ENCODE measurements around the gene CYP4F8. TPM values are rescaled to one million over a fixed set of nuclear protein-coding genes. Genes with fewer than 3 reads are reported as not detected.
"Not testable (repeated sequence)": the region's sequence is repeated elsewhere in the genome, so short reads cannot be mapped to it uniquely, and the experiment has no call there.

CYP4F8 gene, protein sequence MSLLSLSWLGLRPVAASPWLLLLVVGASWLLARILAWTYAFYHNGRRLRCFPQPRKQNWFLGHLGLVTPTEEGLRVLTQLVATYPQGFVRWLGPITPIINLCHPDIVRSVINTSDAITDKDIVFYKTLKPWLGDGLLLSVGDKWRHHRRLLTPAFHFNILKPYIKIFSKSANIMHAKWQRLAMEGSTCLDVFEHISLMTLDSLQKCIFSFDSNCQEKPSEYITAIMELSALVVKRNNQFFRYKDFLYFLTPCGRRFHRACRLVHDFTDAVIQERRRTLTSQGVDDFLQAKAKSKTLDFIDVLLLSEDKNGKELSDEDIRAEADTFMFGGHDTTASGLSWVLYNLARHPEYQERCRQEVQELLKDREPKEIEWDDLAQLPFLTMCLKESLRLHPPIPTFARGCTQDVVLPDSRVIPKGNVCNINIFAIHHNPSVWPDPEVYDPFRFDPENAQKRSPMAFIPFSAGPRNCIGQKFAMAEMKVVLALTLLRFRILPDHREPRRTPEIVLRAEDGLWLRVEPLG
- under 1 TPM in 1 of 3 donors, not detected in 2; 0.04 TPM for polyA plus RNA-seq (ENCODE audit: insufficient read length in 3 of 3)

DNA sequence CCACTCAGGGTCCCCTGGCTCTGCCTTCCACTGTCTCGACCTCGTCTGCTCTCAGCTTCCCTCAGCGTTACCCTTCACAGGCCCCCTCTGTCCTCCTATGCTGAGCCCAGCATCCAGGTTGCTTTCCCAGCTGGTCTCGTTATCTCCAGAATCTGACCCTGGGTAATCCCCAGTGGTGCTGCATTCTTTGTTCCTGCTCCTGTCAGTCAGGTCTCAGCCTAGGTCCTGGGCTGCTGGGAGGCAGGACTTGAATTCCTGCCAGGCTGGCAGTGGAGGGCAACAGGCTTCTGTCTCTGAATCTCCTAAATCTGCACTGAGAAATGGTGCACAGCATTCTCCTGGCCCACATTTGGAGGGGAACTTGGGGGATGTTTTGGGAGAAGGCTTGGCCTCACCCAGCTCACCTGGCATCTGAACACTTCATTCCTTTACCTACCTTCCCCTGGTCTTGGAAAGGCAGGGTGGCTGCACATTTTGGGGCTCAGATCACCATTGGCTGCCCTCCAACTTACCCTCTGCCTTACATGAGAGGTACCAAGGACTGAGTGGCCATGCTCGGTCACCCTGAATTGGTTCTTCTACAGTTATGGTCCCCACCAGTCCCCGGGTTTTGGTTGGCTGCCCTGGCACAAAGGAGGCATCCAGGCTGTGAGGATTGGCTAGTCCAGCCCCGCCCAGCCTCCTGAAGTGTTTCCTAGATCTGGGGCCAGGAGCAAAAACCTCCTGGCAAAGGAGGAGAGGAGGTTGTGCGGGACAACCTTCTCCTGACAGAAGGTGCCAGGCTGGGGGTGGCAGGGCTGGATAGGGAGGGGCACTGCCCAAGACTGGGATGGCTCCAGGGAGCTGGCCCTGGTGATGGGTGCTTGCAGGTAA lies at the start of gene CYP4F8:
Gene CYP4F8 (plus strand): TSS at position 712 of the 873 bp plus-strand sequence. CDS start 399 bp downstream, outside the sequence.
- DNase-seq (ENCODE audit: low read depth in 3 of 3, low spot score in 2 of 3), result no peak

DNA sequence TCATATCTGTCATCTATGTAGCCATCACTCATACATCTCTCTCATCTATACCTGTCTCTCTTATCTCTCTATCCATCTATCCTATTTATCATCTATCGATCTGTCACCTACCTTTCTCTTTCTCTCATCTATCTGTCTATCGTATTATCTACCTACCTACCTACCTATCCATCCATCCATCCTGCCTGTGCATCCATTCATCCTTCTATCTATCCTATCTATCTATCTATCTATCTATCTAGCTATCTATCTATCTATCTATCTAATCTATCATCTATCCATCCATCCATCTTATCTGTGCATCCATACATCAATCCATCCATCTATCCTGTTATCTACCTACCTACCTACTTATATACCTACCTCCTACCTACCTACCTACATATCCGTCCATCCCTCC lies 44.6 kb upstream of the CYP4F8 start:
- DNase-seq (ENCODE audit: low read depth in 3 of 3, low spot score in 2 of 3), result no peak

DNA sequence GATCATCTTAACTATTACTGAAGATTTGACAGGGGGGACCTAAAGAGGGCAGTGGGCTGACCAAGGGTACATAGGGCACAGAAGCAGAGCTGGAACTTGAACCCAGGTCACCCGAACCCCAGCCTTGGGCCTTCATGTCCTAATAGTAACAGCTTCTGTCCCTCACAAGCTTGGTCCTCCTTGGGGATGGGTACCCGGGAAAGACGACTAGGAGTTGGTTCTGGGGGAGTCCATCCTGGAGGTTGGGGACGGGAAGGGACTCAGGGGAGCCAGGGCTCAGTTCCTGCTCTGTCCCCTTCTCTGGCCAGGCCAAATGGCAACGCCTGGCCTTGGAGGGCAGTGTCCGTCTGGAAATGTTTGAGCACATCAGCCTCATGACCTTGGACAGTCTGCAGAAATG lies 39.6 kb upstream of the CYP4F8 start:
- DNase-seq (ENCODE audit: low read depth in 3 of 3, low spot score in 2 of 3), result no peak

DNA sequence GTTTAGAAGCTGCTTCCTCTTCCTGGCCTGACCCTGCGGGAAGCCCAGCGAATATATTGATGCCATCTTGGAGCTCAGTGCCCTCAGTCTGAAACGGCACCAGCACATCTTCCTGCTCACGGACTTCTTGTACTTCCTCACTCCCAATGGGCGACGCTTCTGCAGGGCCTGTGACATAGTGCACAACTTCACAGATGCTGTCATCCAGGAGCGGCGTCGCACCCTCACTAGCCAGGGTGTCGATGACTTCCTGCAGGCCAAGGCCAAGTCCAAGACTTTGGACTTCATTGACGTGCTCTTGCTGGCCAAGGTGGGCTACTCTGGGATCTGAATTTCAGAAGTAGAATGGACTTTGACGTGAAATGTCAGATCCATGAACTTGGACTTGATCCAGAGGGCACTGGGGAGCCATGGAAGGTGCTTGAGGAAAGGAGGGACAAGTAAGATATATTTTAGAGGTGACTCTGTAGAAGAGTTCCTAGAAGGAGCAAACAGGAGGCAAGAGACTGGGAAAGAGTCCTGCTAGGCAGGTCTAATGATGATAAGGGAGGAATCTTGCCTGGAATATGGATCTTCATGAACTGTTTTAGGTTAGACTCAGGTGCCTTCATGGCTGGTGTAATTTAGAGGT lies 38.4 kb upstream of the CYP4F8 start:
- DNase-seq (ENCODE audit: low read depth in 3 of 3, low spot score in 2 of 3), result no peak

DNA sequence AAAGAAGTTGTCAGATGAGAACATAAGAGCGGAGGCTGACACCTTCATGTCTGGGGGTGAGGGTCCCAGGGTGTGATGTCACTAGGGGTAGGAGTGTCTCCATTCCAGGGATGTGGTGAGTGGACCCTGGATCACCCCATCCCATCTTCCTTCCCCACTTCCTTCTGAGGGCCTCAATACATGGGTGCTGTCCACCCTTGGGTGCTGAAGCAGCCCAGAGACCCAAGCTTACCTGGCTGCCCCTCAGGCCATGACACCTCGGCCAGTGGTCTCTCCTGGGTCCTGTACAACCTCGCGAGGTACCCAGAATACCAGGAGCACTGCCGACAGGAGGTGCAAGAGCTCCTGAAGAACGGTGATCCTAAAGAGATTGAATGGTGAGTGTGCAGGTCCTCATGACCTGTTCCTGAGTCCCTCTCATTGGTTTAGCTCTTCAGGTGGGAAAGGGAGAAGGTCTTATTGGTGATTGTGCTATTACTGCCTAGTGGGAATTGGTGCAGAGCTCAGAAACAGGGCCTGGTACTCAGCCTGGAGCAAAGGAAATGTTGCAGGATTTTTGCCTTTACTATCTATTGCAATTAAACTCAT lies 37.7 kb upstream of the CYP4F8 start:
- no peak for DNase-seq (ENCODE audit: low read depth in 3 of 3, low spot score in 2 of 3)

DNA sequence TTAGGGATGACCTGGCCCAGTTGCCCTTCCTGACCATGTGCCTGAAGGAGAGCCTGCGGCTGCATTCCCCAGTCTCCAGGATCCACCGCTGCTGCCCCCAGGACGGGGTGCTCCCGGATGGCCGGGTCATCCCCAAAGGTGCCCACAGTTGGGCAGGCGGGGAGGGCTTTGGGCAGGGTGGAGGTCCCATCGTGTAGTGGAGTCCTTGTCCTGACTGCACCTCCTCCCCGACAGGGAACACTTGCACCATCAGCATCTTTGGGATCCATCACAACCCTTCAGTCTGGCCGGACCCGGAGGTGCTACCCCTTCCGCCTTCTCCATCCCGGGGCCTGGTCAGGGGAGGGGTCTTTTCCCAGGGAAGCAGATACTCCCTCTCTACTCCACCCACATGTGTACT lies 31.7 kb upstream of the CYP4F8 start:
- no peak for DNase-seq (ENCODE audit: low read depth in 3 of 3, low spot score in 2 of 3)

DNA sequence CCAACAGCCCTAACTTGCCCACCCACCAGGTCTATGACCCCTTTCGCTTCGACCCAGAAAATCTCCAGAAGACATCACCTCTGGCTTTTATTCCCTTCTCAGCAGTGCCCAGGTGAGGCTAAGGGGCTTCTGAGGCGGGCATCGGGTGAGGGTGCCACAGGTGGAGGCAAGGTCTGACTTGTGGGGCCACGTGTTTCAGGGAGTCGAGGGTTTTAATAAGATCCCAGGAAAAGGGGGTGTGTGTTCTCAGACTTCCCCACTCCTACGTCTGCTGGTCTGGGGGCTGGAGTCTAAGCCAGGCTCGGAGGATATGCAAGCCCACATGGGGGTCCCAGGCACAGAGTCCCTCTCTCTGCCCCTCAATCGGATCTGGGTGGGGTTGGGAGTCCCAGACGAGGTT lies 30.9 kb upstream of the CYP4F8 start:
- no peak for DNase-seq (ENCODE audit: low read depth in 3 of 3, low spot score in 2 of 3)

DNA sequence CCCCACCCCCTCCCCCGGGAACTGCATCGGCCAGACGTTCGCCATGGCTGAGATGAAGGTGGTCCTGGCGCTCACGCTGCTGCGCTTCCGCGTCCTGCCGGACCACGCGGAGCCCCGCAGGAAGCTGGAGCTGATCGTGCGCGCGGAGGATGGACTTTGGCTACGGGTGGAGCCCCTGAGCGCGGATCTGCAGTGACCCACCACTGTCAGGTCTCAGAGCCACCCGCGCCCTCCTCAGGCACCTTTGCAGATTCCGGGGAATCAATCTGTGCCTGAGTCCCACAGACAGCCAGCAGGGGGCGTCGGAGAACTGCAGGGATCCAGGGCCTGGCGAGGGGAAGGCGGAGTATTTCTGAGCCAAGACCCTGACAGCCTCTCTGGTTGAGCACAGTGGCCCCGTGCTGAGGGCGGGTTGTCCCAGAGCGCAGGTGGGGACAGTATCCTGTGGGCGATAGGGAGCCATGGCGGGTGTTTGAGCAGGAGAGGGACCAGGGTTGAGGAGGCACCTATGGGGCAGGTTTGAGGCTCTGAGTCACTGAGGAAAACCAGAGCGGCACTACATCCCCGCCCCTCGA lies 30.4 kb upstream of the CYP4F8 start:
- DNase-seq (ENCODE audit: low read depth in 3 of 3, low spot score in 2 of 3), result peak; percentile 31 to 59 (median 42)

DNA sequence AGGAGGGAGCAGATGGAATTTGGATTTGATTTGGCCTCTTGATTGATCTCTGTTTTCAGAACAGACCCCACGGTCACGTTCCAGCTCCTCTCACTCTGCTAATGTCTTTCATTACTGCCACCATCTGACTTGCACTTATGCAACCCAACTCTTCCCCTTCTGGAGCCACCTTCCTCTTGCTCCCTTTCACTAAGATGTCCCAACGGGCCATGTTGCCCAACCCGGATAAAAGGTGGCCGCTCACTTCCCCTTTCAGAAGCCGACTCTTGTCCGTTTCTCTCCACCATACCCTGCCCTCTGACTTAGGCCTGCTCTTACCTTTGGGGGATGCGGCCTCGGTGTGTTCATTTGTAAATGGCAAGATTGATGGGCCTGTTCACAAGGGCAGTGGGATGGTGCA lies 27.4 kb upstream of the CYP4F8 start:
- DNase-seq (ENCODE audit: low read depth in 3 of 3, low spot score in 2 of 3), result no peak

DNA sequence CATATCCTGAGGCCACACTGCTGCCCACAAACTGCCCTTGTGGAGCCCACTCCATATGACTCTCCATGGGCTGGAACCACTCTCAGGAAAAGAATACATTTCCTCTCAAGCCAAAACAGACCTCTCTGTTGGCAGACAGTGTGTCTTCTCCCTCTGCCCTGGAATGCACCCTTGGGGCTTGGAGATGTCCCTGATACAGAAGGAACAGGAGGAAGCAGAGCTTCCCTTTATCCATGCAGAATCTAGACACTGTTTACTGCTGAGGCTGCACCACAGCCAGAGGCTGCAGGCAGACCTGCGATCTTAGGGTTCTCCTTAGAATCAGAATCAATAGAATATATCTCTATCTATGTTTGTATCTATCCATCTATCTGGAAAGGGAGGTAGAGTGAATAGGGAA lies 26.8 kb upstream of the CYP4F8 start:
- no peak for DNase-seq (ENCODE audit: low read depth in 3 of 3, low spot score in 2 of 3)

DNA sequence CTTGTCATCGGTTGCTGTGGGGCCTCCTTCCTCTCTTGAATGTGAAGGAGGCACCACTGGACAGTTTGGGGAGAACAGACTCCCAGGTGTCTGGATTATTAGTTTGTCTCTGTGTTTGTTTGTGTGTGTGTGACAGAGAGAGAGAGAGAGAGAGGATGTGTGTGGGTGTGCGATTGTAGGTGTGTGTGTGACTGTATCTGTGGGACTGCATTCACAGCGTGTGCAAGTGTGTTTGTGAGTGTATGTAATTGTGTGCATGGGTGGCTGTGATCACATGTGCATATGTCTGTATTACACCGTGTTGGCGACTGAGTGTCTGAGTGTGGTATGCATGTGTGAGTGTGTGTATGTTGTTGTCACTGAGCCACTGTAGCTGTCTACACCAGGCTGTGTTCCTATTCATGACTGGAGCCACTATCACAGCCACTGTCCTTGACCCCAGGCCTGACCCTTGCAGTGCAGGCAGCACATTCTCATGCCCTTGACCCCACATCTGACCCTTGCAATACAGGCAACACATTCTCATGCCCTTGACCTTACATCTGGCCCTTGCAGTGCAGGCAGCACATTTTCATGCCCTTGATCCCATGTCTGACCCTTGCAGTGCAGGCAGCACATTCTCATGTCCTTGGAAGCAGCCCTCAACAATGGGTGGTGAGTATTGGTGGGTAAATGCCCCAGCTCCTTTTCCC lies 25.1 kb upstream of the CYP4F8 start:
- DNase-seq (ENCODE audit: low read depth in 3 of 3, low spot score in 2 of 3), result no peak

DNA sequence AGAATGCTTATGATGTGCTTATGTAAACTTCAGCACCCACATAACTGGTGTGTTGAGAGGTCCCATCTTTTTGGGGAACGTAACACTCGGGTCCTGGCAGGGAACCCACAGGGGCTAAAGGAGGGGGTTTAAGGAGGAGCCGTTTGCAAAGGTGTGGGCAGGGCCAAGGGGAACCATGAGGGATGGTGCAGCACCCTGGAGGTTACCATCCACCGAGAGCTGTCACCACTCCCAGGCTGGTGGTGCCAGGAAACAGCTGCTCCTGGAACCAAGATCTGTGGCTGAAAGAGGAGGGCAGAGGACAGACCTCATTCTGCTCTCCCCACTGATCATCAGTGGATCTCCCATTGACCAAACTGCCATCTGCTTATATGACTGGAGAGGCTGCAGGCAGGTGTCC lies 23.2 kb upstream of the CYP4F8 start:
- no peak for DNase-seq (ENCODE audit: low read depth in 3 of 3, low spot score in 2 of 3)

DNA sequence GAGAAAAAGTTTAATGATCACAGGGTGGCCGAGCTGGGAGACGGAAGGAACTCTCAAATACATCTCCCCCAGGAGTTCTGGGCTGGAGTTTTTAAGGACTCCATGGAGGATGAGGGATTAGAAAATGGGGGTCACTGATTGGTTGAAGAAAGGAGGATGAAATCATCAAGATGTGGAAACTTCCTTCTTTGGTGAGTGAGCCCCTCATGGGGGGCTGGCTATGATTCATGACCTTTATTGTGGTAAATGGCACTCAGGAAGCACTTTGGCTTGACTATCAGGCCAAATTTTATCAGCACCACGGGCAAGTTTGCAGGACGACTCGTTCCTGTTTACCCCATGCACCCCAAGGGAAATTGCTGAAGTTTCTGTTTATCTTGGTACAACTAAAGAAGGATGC lies 22.5 kb upstream of the CYP4F8 start:
- DNase-seq (ENCODE audit: low read depth in 3 of 3, low spot score in 2 of 3), result not testable (repeated sequence)

DNA sequence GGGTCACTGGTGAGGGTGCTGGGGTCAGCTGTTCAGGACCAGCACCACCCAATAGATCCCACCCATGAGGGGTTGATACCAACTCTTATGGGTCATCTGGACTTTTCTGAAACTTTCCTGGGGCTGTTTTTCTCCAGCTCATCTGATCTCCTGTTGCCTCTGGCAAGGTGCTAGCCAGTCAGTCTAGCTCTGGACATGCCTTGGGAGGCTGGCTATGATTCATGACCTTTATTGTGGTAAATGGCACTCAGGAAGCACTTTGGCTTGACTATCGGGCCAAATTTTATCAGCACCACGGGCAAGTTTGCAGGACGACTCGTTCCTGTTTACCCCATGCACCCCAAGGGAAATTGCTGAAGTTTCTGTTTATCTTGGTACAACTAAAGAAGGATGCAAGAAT lies 21.3 kb upstream of the CYP4F8 start:
- DNase-seq (ENCODE audit: low read depth in 3 of 3, low spot score in 2 of 3), result not testable (repeated sequence)

DNA sequence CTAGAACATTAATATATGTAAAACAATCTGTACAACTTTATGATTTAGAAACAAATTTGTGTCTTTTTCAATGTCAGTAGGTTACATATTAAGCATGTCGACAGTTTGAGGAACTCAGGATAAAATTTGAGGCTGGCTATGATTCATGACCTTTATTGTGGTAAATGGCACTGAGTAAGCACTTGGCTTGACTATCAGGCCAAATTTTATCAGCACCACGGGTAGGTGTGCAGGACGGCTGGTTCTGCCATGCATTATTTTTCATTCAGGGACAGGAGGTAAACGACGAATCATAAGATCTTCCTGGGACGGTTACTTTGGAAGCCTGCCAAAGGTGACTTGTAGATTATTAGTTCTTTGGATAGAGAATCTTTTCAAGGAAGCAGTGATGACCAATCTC lies 19.9 kb upstream of the CYP4F8 start:
- no peak for DNase-seq (ENCODE audit: low read depth in 3 of 3, low spot score in 2 of 3)

DNA sequence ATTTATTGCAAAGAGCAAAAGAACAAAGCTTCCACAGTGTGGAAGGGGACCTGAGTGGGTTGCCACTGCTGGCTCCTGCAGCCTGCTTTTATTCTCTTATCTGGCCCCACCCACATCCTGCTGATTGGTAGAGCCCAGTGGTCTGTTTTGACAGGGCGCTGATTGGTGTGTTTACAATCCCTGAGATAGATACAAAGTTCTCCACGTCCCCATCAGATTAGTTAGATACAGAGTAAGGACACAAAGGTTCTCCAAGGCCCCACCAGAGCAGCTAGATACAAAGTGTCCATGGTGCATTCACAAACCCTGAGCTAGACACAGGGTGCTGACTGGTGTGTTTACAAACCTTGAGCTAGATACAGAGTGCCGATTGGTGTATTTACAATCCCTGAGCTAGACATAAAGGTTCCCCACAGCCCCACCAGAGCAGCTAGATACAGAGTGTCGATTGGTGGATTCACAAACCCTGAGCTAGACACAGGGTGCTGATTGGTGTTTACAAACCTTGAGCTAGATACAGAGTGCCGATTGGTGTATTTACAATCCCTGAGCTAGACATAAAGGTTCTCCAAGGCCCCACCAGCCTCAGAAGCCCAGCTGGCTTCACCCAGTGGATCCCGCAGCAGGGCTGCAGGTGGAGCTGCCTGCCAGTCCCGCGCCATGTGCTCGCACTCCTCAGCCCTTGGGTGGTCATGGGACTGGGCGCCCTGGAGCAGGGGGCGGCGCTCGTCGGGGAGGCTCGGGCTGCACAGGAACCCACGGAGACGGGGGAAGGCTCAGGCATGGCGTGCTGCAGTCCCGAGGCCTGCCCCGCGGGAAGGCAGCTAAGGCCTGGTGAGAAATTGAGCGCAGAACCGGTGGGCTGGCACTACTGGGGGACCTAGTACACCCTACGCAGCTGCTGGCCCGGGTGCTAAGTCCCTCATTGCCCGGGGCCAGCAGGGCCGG lies 6.8 kb upstream of the CYP4F8 start:
- not testable (repeated sequence) for DNase-seq (ENCODE audit: low read depth in 3 of 3, low spot score in 2 of 3)

DNA sequence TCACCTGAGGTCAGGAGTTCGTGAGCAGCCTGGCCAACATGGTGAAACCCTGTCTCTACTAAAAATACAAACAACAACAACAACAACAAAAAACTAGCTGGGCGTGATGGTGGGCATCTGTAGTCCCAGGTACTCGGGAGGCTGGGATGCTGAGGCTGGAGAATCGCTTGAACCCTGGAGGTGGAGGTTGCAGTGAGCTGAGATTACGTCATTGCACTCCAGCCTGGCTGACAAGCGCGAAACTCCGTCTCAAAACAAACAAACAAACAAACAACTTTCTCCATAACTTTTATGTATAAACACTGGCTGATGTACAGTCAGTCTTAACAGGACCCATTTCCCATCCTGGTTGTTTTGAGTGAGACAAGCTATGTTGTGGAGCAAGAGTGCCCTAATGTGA lies 5.8 kb upstream of the CYP4F8 start:
- no peak for DNase-seq (ENCODE audit: low read depth in 3 of 3, low spot score in 2 of 3)

DNA sequence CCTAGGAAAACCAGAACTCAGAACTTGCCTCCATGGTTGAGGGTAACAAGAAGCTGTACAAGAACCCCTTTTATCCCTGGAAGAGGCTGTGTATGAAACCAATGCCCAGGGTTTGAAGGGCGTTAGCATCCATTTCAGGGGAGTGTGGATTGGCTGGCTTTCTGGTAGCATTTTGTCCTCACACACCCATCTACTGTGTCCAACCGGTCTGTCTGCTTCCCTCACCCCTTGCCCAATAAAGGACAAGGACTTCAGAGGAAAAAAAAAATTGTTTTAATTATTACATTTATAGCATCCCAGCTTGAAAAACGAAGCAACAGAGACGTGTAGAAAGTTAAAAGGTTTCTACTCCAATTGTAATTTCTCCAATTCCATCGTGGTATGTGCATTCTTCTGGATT lies 2.7 kb upstream of the CYP4F8 start:
- no peak for DNase-seq (ENCODE audit: low read depth in 3 of 3, low spot score in 2 of 3)

DNA sequence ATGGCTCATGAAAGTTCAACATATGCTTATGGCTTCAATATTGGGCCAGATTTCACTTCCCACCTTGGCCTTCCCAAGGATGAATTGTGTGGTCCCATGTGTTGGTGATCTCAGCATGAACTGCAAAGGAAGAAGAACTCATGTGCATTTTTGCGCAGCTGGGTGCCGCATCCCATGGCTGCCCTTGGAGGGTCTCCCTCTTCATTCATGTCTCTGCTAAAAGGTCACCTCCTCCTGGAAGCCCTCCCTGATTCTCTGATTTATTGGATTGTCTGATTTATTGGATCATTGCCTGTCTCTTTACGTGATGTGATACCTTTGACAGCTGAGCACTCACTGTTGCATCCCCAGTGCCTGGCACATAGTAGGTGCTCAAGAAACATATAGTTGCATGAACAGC lies 1.7 kb upstream of the CYP4F8 start:
- DNase-seq (ENCODE audit: low read depth in 3 of 3, low spot score in 2 of 3), result no peak

All from right renal cortex interstitium (tissue), 3 donors.